HG02885 (cell line): ENCODE data around the gene TCEA2.

Experiments used
- ATAC-seq: cut with Tn5 transposase; IDR thresholded peaks from one replicate; pipeline ENCODE4 v1.9.1; 2021; ENCODE audit warnings: mild to moderate bottlenecking; ENCODE audit not compliant: unreplicated experiment, poor library complexity

TCEA2 gene

DNA sequence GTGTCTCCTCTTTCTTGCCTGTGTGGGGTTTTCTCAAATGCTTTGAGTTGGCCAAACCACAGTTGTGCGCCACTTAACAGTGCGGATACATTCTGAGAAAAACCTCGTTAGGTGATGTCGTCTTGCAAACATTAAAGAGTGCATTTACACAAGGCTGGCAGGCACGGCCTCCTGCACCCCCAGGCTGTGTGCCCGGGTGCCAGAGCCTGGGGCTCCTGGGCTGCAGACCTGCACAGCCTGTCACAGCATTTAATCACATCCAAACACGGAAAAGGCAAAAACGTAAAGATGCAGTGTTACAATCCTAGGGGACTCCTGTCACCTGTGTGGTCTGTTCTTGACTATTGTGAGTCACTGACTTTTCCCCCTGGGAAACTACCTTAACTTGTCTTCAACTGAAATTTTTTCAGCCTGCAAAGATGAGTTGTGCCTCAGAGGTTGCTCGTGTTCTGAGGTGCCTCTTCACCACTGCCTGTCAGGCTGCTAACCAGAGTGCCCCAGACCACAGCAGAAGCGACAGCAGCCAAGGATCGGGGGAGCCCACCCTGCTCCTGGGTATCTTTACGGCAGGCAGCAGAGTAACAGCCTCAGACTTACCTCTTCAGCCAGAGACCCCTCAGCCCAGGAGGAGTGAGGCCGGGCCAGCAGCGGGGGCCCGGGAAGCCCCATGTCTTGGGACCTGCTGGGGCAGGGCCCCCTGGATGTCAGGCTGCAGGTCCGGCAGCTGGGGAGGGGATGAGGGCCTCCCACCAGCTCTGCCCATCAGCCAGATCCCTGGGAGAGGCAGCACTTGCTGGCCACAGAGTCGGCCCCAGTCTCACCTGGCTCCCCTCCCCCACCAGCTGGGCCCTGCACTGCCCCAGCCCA is 27.7 kb upstream of the TCEA2 start:
- no peak for ATAC-seq

DNA sequence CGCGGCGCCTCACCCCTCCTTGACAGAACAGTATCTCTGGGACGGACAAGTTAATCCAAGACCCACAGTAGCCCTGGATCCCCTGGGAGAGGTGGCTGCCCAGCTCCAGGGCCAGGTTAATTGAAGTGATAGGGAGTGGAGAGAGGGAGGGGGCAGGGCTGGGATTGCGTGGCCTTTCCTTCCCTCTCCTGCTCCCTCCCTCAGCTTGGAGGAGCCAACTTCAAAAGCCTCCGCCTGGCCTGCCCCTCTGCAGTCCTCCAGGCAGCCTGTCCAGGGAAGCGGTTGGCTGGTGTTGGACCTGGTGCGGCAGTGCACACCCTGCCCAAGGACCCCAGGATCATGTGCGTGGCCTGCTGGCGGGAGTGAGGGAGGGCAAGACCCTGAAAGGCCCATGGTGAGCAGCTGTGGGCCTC is 27.1 kb upstream of the TCEA2 start, which contains the start of gene C20orf204:
C20orf204 (plus strand) TSS at position 250 of the 413 bp plus-strand sequence; CDS start at position 392, 142 bp downstream.
- ATAC-seq: no peak

DNA sequence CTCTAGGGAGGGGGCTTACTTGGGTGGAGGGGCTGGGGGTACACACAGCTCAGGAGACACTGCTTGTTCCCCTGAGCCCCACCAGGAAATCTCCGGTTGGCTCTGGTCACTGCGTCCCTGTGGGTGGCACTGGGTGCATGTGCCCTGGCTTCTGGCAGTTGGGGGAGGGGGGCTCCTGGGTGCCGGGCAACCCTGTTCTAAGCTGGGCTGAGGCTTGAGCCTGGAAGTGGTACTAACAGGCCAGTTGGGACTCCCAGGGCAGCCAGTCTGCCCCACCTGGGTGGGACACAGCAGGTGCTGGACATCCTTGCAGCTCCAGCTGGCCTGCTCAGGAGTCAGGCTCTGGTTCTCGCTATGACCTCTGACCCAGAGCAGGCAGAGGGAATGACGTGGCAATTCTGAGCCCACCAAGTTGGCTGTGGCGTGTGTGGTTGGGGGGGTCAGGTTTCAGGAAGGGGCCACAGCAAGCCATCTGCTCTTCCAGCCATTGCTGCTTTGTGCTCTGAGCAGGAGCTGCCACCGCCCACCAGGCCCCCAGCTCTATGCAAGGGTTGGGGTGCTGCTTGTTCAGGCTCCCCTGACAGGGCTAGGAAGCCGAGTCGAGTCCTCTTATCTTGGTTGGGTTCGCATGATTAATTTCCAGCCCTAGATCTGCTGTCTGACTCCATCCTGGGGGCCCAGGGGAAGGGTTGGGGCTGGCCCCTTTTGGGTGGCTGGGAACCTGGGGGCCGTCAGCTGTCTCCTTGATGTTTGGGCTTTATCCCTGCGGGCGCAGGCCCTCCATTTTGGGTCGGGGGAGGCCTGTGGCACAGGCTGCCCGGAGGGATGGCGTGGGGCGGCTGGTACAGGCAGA is 26.4 kb upstream of the TCEA2 start:
- no peak for ATAC-seq

DNA sequence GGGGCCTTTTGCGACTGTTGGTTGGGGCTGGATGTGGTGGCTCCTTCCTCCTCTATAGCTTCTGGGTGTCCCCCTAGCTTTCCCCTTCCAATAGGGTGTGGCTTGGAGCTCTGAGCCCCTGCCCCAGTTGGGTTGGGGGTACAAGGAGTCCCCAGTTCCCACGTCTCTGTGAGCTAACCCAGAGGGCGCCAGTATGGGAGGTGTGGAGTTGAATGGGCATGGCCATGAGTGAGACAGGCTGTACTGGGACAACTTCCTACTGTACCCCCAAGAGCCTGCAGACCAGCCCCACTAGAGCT is 25.9 kb upstream of the TCEA2 start:
- no peak for ATAC-seq

DNA sequence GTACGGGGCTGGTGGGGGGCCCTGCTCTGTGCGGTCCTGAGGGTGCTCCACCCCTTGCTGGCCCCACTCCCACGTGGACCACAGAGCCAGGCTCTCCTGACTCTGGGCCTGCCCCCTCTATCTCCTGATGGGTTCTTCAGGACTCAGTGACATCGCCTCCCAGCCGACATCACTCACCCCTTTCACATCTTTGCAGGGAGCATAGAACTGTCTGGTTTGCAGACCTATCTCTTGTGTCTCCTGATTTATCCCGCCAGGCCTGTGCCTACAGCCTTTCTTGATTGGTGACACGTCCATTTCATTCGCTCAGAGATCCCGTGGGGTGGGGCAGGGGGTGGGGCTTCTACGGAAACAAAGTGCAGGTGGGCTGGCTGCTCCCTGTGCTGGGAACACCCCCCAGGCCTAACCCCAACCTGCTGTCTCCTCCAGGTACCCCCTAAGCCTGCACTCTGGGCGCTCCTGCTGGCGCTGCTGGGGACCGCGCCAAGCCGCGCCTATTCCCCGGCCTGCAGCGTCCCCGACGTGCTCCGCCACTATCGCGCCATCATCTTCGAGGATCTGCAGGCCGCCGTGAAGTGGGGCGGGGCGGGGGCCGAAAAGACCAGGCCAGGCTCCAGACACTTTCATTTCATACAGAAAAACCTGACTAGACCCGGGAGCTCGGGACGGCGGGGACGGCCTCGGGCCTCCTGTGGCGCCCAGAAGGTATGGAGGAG is 25.3 kb upstream of the TCEA2 start:
- ATAC-seq: no peak

DNA sequence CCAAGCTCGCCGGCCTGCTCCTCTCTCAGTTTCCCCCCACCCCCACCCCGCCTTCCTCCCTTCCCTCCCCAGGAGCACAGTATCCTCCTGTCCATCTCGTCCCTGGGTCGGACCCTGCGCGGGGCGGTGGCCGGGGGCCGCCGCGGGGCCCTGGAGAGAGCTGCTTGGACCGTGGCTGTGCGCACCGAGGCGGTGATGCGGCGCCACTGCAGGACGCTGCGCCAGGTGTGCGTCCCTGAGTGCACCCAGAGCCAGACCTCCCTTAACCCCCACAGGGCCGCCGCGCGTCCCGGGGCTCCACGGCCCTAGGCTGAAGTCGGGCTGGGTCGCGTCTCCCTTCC is 24.8 kb upstream of the TCEA2 start:
- ATAC-seq: peak; percentile 34

DNA sequence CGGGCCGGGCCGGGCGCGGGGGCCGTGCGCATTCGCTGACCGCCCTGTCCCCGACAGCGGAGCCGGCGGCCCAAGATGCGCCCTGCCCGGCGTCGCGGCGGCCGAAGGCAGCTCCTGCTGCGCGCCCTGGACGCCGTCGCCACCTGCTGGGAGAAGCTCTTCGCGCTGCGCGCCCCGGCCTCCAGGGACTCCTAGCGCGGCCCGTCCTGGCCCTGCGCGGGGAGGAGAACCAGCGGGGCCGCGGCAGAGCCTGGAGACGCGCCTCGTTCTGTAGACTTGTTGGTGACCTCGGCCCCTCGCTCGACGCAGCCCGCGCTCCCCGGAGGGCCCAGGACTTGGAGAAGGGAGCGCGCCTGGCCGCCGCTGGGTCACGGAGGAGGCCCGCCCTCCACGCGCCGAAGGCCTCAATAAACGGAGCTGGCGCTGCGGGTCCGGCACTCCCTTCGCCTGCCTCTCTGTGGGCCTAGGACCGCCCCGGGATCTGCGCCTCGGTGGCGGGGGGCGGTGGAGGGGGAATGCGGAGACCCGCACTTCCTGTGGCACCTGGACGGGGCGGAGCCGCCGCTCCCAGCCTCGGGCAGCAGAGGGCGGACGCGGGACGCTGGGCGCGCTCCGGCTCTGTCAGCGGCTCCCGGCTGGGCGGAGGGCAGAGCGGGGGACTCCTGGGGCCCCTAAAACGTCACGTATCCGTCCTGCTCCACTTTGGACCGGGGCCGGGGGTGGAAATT is 24.3 kb upstream of the TCEA2 start:
- ATAC-seq: peak; percentile 56

DNA sequence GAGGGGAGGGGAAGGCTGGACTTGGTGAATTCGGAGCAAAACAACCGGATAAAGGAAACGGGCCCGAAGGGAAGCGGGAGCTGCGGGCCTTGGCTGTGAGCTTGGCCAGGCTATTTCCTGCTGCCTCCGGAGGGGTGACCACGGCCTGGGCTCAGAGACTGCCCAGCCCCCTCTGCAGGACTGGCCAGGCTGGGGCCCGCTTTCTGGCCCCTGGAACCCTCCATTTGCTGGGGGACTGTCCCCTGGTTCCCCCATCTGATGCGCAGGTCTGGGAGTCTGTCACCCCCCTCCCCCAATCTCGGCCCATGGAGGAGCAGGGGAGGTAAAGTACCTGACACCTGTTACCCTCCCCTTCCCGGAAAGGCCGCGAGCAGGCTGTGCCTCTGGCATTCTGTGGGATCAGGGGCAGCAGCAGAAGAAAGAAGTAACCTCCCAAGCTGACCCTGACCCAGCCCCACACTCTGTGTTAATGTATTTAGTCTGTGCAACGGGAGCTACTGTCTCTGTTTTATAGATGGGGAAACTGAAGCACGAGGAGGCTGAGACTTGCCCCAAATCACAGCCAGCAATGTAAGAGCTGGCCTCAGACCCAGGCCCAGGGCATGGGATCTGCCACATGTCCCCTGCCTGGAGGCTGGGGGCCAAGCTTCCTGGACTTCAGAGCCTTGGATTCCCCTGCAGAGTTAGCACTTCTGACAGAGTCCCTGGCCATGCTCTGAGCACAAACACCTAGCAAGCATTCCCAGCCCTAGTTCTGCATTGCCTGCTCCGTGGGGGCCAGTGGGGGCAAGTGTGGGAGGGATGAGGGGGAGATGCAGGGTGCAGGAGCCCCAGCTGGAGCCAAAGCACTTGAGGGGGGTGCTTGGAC is 23.5 kb upstream of the TCEA2 start:
- ATAC-seq: no peak

DNA sequence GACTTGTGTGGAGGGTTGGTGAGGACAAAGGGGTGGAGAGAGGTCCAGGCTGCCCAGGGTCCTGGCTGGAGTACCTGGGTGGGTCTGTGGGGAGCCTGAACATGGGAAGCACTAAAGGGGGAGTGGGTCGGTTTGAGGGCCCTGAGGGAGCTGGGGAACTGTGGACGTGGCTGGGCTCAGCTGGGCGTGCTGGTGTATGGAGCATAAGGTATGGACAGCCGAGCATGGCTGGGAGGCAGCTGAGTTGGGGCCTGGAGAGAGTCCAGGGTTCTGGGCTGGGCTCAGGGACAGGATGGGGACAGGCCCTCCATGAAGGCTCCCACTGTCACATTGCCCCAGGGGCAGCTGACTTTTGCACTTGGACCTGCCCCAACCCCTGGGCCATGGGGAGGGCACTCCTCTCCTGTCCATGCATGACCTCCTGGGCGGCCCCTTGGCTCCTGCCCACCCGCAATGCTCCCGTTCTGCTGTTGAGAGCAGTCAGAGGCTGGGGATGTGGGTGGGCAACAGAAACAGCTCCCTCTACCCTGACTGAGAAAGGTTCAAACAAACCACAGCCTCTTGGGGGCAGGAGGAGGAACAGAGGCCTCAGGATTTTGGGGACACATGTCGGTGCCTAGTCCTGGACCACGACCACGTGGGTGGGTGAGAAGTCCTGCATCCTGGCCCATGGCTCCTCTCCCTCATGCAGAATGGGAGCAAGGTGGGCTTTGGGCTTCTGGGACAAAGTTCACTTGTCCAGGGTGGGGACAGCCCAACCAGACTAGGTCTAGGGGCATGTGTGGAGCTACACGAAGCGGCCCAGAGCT is 22.6 kb upstream of the TCEA2 start:
- ATAC-seq: no peak

DNA sequence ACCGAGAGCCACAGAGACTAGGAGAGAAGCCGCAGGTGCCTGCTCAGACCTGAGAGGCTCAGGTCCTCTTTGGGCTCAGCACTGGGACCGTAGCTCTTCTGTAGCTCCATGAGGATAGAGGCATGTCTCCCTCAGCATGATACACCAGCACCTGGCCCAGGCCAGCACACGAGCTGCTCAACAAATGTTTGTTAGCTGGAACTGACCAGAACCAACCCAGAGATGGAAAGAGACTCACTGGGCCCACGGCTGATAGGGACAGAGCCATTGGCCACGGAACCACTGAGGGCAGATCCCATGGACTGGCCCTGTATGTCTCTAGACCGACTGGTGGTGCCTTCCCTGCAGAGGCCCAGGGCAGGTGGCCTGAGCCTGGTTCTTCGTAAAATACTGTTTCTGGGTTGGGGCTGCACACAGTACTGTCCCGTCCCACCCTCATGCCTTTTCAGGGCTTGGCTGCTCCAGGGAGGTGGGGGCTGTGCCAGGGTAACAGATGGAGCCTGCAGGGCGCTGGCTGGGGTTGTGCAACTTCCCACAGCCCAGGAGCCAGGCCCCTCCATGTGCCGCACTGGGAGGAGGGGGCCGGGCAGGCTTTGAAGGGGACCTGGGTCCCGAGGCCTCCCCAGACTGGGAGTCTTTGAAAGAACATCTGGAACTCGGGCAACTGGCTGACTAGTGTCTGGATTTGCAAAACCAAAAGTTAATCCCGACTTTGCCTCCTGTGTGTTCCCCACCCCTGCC is 21.8 kb upstream of the TCEA2 start:
- no peak for ATAC-seq

DNA sequence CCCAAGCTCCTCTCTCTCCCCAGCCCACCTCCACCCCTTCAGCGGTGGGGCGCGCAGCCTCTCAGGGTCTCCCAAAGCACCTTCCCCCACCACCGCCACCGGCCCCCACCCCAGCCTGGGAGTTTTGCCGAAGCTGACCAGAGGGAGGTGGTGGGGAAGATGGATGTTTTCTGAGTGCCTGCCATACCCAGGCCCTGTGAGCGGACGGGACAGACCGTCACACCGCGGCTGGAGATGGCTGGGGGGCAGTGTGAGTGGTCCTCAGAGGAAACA is 21.3 kb upstream of the TCEA2 start:
- no peak for ATAC-seq

DNA sequence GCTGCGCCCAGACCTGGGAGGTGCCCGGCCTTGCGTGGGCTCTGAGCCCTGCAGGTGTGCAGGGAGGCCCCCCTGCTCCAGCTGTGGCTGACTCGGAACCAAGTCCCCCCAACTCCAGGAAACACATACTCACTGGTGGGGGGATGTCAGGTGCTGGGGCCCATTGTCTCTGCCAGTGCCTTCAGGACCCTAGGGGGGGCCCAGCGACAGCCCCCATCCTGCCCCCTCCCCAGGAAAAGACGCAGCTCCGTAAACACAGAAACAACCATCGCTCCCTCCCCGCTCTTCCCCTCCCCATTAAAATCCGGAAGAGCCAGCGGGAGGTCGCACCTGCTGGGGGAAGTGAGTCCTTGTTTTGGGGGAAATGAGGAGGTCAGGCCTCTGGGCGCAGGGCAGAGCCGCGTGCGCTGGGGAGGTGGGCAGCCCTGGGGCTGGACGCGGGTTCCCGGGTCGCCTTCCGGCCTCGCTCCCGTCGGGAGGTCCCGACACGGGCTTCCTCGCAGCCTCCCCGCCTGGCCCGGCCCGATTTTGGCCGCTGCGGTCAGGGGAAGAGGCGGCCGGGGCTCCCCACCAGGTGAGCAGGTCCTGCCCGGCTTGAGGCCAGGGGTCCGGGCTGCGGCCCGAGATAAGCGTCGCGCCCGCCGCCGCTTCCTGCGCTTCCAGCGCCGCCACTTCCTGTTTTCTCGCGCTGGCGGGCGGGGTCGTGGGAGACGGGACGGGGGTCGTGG is 20.8 kb upstream of the TCEA2 start:
- no peak for ATAC-seq

DNA sequence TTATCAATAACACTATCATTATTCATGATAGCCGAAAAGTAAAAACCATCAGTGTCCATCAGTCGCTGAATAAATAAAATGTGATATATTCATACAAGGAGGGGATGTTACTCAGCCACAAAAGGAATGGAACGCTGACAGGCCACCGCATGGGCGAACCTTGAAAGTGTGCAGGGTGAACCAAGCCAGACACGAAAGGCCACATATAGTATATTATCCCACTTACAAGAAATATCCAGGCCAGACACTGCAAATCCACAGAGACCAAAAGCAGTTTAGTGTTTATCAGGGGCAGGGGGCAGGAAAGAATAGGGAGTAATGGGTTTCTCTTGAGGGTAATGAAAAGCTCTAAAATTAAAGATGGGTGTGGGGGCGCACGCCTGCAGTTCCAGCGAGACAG is 19.2 kb upstream of the TCEA2 start:
- ATAC-seq: no peak

DNA sequence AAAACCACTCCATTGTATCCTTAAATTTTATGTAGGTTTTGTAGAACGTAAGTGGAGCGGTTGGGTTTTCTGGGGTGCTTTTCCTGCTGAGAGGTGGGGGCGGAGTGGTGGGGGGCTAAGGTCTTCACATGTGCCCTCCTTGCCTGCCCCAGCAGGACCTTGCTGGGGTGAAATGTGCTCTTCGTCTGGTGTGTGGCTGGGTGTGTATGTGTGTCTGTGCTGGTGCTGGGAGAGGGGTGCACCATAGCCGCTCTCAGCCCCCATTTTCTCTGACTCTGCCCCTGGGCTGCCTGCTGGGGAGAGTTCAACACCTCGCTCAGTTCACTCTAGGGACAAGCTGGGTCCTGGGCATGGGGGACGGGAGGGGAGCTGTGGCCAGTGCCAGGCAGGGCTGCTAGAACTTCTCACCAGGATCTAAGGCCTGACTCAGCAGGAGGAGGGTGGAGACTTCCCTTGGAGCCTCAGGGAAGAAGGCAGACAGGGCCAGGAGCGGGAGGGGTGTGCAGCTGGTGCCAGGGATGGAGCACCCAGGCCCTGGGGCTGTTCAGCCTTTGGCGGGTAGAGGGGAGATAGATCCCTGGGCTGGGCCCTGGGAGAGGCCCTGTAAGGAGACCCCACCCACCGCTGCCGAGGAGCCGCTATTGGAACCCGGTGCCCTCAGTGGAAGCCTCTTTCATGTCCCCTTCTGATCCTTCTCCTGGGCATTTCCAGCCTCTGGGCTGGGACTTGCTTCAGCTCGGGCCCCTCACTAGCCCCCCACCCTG is 18.3 kb upstream of the TCEA2 start:
- ATAC-seq: no peak

DNA sequence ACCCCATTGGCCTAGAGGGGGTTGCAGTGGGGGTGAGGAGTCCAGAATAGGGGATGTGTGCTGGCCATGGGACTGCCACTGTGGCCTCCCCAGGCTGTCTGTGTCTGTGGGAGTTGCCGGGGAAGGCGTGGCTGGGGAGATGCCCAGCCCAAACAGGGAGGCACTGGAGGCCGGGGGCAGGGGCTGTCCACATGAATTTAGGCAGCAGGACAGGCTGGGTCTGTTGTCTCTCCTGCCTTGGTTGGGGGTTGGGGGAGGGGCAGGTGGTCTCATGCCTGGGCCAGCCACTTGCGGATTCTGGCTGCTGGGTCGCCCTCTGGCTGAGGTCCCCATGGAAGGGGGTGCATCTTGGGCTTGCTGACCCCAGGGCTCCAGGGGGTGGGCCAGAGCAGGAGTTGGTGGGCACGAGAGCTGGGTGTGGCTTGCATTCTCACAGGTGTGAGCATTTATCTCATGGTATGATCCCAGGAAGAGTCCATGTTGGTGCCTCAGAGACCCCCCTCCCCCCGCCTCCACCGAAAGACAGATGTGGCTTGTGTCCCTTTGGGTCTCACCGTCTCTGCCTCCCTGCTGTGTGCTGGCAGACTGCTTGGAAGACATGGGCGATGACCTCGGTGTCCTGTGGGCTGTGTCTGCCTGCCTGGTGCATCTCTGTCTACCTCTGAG is 17.5 kb upstream of the TCEA2 start:
- ATAC-seq: no peak

DNA sequence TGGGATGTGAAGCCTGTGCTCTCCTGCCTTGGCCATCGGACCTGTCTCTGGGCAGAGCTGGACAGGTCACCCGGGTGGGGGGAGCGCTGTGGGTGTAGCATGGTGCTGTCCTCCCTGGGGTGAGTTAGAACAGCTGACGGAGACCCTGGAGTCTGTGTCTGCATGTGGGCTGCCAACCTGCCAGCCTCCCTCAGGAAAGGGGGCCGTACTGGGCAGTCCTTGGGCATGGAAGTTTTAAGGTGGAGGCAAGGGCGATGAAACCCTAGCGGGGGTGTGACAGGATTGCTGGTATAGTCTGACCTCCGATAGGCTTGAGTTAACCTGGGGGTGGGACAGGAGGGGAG is 16.0 kb upstream of the TCEA2 start:
- ATAC-seq: no peak
